H1 (cell line): ENCODE measurements around the gene SPOCK1. TPM values are rescaled to one million over a fixed set of nuclear protein-coding genes. Genes with fewer than 3 reads are reported as not detected.

Experiments
- CHD7 ChIP-seq: fragments of 300-600 bp; sonication (generic); IDR thresholded peaks from 2 replicates; pipeline ENCODE4 v1.7.1; 2012; ENCODE audit warnings: low read length, moderate library complexity, mild to moderate bottlenecking, inconsistent platforms; ENCODE audit not compliant: insufficient replicate concordance
- CREB1 ChIP-seq: IDR thresholded peaks from 2 replicates; pipeline ENCODE4 v1.6.1; 2012; ENCODE audit warnings: inconsistent platforms
- GABPA ChIP-seq: IDR thresholded peaks from 2 replicates; pipeline ENCODE4 v1.6.1; 2011; ENCODE audit warnings: mild to moderate bottlenecking, low read length, moderate library complexity, borderline replicate concordance; ENCODE audit not compliant: insufficient read depth
- JUN ChIP-seq: IDR thresholded peaks from 2 replicates; pipeline ENCODE4 v1.6.1; 2011; ENCODE audit warnings: low read depth, mild to moderate bottlenecking, improper control_type of control experiment, low read length
- NANOG ChIP-seq: IDR thresholded peaks from 2 replicates; pipeline ENCODE4 v1.6.1; 2011; ENCODE audit warnings: low read length, low read depth, mild to moderate bottlenecking, inconsistent platforms; ENCODE audit not compliant: insufficient read depth, poor library complexity, severe bottlenecking
- PHF8 ChIP-seq: fragments of 200-600 bp; sonication (generic); conservative IDR thresholded peaks from 2 replicates; pipeline ENCODE4 v1.7.1; 2012; ENCODE audit warnings: low read depth, mild to moderate bottlenecking, inconsistent platforms, low read length, moderate library complexity
- SIX5 ChIP-seq: IDR thresholded peaks from 2 replicates; pipeline ENCODE4 v1.6.1; 2011; ENCODE audit warnings: mild to moderate bottlenecking, low read depth, low read length
- SP4 ChIP-seq: IDR thresholded peaks from 2 replicates; pipeline ENCODE4 v1.6.1; 2012; ENCODE audit warnings: low read length, inconsistent platforms
- TAF1 ChIP-seq: IDR thresholded peaks from 2 replicates; pipeline ENCODE4 v1.6.1; 2011; ENCODE audit warnings: mild to moderate bottlenecking, low read depth, low read length
- TAF7 ChIP-seq: optimal IDR thresholded peaks from 2 replicates; pipeline ENCODE3; 2011; ENCODE audit warnings: low read depth, mild to moderate bottlenecking, inconsistent platforms, low read length, moderate library complexity, borderline replicate concordance
- polyA plus RNA-seq, 7 experiments: library from polyadenylated mRNA; depleted of rRNA in 3 of 7; stranded (reverse) in 5 of 7; unstranded in 2 of 7; fragments of >200 nt in 5 of 7; fragments of 200-250 nt in 2 of 7; gene quantifications; 1 replicate in 5 of 7; 2 replicates in 1 of 7; 4 replicates in 1 of 7; pipeline versions ENCODE4 v1.2.1 to v1.2.3, GENCODE V29; 2011 to 2013; ENCODE audit warnings: missing spikeins in 2 of 7, mixed read lengths in 2 of 7
- total RNA-seq: library from RNA; stranded (reverse); fragmentation: NEBNext Ultra II Directional; extraction: Animal tissue kit (Norgen Biotek cat#: 25700); gene quantifications from 2 replicates; pipeline ENCODE4 v1.2.1, GENCODE V29; 2021
- TF ChIP-seq, protein P1 (sequence below): IDR thresholded peaks from 2 replicates; pipeline ENCODE4 v1.6.1; 2011; ENCODE audit warnings: low read length, improper control_type of control experiment

The SPOCK1 gene
- total and polyA plus RNA-seq, 2 of the 8 experiments (the other 6 are each of a cell fraction or from before 2014, with no cell fraction given) = 6.9 to 18.1 TPM

- TF ChIP-seq CHD7 (no peak), JUN (no peak), GABPA (no peak), TAF7 (no peak), TAF1 (no peak), SIX5 (no peak), CREB1 (no peak), PHF8 (no peak), NANOG (no peak), SP4 (no peak)
- TF ChIP-seq, protein P1, sequence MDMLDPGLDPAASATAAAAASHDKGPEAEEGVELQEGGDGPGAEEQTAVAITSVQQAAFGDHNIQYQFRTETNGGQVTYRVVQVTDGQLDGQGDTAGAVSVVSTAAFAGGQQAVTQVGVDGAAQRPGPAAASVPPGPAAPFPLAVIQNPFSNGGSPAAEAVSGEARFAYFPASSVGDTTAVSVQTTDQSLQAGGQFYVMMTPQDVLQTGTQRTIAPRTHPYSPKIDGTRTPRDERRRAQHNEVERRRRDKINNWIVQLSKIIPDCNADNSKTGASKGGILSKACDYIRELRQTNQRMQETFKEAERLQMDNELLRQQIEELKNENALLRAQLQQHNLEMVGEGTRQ = no peak
These were observed 232.9 kb downstream of the SPOCK1 start (continued) for GRCh38 chr5:137266186-137266585.
